HepG2 (cell line): ENCODE results near the gene HPD. TPM values are rescaled to one million over a fixed set of nuclear protein-coding genes. Genes with fewer than 3 reads are reported as not detected.

ENCODE experiments used
- DMAP1 ChIP-seq: IDR thresholded peaks from 2 replicates; pipeline ENCODE4 v1.6.1; 2016
- ELF1 ChIP-seq: sonication (generic); formaldehyde crosslinking; IDR thresholded peaks from 2 replicates; pipeline ENCODE4 v1.4.0; 2020; ENCODE audit warnings: missing genetic modification reagents
- ETV6 ChIP-seq: sonication (generic); formaldehyde crosslinking; conservative IDR thresholded peaks from 2 replicates; pipeline ENCODE4 v1.4.0; 2020; ENCODE audit warnings: missing genetic modification reagents
- GLI4 ChIP-seq: sonication (generic); formaldehyde crosslinking; IDR thresholded peaks from 2 replicates; pipeline ENCODE4 v1.5.1; 2020; ENCODE audit warnings: missing genetic modification reagents, mild to moderate bottlenecking, moderate library complexity, borderline replicate concordance
- HDAC2 ChIP-seq: sonication (generic); formaldehyde crosslinking; IDR thresholded peaks from 2 replicates; pipeline ENCODE4 v1.4.0; 2020; ENCODE audit warnings: missing genetic modification reagents
- KAT8 ChIP-seq: IDR thresholded peaks from 2 replicates; pipeline ENCODE4 v1.6.1; 2016; ENCODE audit warnings: missing genetic modification reagents, missing compliant biosample characterization
- MIER2 ChIP-seq: IDR thresholded peaks from 2 replicates; pipeline ENCODE4 v1.6.1; 2016; ENCODE audit warnings: missing biosample characterization, missing genetic modification reagents
- MIER3 ChIP-seq: IDR thresholded peaks from 2 replicates; pipeline ENCODE4 v1.6.1; 2016; ENCODE audit warnings: missing compliant biosample characterization, borderline replicate concordance
- PHF5A ChIP-seq: IDR thresholded peaks from one replicate; pipeline ENCODE4 v1.6.1; 2018; ENCODE audit warnings: low read depth, missing genetic modification reagents; ENCODE audit not compliant: unreplicated experiment
- RAD21 ChIP-seq: fragments of 450-650 bp; formaldehyde crosslinking; IDR thresholded peaks from 2 replicates; pipeline ENCODE4 v1.5.0; 2020; ENCODE audit warnings: mild to moderate bottlenecking
- RARA ChIP-seq: IDR thresholded peaks from 2 replicates; pipeline ENCODE4 v1.6.1; 2016; ENCODE audit warnings: missing genetic modification reagents, missing compliant biosample characterization
- RFX5 ChIP-seq: IDR thresholded peaks from 2 replicates; pipeline ENCODE4 v1.6.1; 2011; ENCODE audit warnings: low read depth, low read length, improper control_type of control experiment
- TEAD3 ChIP-seq: optimal IDR thresholded peaks from 2 replicates; pipeline ENCODE3; 2016; ENCODE audit warnings: borderline replicate concordance
- ZNF101 ChIP-seq: sonication (generic); formaldehyde crosslinking; IDR thresholded peaks from 2 replicates; pipeline ENCODE4 v1.4.0; 2020; ENCODE audit warnings: mild to moderate bottlenecking, low read depth, missing genetic modification reagents, borderline replicate concordance
- ZNF605 ChIP-seq: sonication (generic); formaldehyde crosslinking; IDR thresholded peaks from 2 replicates; pipeline ENCODE4 v1.8.0; 2022; ENCODE audit warnings: mild to moderate bottlenecking, missing genetic modification reagents
- ZNF883 ChIP-seq: sonication (generic); formaldehyde crosslinking; IDR thresholded peaks from 2 replicates; pipeline ENCODE4 v1.5.1; 2020; ENCODE audit warnings: mild to moderate bottlenecking, missing genetic modification reagents; ENCODE audit errors: not compliant biosample characterization
- polyA plus RNA-seq, 8 experiments: library from polyadenylated mRNA; depleted of rRNA in 3 of 8; stranded (reverse) in 7 of 8; unstranded in 1 of 8; fragments of >200 nt; fragmentation: Illumina TruSeq in 4 of 8; extraction: Trizol in 4 of 8; gene quantifications; 2 replicates each; pipeline versions ENCODE4 v1.2.1 to v1.2.3, GENCODE V29; 2011 to 2016; ENCODE audit warnings: low read depth in 4 of 8, missing spikeins in 1 of 8, mixed read lengths in 1 of 8; ENCODE audit not compliant: insufficient read depth in 1 of 8
- total RNA-seq, 5 experiments: library from RNA; depleted of rRNA; stranded (reverse); fragments of >200 nt; fragmentation: Illumina TruSeq; extraction: Trizol; gene quantifications; 2 replicates each; pipeline ENCODE4 v1.2.3, GENCODE V29; 2016; ENCODE audit warnings: low read depth in 1 of 5
- TF ChIP-seq, protein P1 (sequence below): sonication (generic); formaldehyde crosslinking; IDR thresholded peaks from 2 replicates; pipeline ENCODE4 v1.4.0; 2020; ENCODE audit warnings: missing genetic modification reagents, borderline replicate concordance
- TF ChIP-seq, protein P2 (sequence below): fragments of 450-650 bp; IDR thresholded peaks from 2 replicates; pipeline ENCODE4 v1.6.1; 2016
- TF ChIP-seq, protein P3 (sequence below): IDR thresholded peaks from 2 replicates; pipeline ENCODE4 v1.6.1; 2016; ENCODE audit warnings: missing compliant biosample characterization, missing genetic modification reagents, borderline replicate concordance
- TF ChIP-seq, protein P4 (sequence below): sonication (generic); formaldehyde crosslinking; IDR thresholded peaks from 2 replicates; pipeline ENCODE4 v1.4.0; 2020; ENCODE audit warnings: missing genetic modification reagents

Gene HPD
- total and polyA plus RNA-seq, 2 of the 13 experiments (the other 11 are each of a cell fraction or from before 2014, with no cell fraction given) = 120 to 195 TPM

DNA sequence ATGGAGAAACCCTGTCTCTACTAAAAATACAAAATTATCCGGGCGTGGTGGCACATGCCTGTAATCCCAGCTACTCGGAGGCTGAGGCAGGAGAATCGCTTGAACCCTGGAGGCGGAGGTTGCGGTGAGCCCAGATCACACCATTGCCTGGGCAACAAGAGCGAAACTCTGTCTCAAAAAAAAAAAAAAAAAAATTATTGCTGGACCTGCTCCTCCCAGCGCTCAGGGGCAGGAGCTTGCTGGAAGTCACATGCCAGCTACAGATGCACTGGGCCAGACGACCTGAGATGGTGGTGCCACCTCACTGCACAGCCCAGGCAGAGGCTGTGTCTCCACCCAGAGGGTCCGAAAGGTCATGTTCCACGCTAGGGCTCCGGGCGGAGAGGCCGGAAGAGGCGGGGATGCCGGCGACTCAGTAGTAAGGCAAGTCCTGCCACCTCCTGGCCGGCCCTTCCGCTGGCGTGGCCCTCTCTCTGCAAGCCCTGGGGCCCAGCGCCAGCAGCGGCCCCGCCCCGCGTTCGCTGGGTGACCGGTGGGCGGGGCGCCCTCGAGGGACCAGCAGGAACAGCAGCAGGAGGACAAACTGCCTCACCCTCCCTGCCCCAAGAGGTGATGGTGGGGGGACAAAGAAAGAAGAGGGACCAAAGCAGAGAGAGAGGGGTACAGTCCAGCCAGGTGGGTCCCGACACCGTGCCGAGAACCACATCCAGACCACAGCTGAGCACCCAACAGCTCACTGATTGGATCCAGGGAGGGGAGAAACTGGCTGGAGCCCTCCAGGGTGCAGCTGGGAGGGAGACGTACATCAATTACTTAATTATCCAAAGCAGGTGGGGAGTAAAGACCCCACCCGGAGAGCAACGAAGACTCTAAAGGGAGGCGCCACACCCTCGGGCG lies 61.6 kb downstream of the HPD start (continued):
- TF ChIP-seq RFX5 = 0 out of 2 replicates have a peak, but pooled peaks have one; percentile 20
- TF ChIP-seq RAD21 (CRISPR knock-in tag) = peak; percentile 47
- TF ChIP-seq TEAD3 (CRISPR knock-in tag) = peak; percentile 75
- TF ChIP-seq, protein P1, sequence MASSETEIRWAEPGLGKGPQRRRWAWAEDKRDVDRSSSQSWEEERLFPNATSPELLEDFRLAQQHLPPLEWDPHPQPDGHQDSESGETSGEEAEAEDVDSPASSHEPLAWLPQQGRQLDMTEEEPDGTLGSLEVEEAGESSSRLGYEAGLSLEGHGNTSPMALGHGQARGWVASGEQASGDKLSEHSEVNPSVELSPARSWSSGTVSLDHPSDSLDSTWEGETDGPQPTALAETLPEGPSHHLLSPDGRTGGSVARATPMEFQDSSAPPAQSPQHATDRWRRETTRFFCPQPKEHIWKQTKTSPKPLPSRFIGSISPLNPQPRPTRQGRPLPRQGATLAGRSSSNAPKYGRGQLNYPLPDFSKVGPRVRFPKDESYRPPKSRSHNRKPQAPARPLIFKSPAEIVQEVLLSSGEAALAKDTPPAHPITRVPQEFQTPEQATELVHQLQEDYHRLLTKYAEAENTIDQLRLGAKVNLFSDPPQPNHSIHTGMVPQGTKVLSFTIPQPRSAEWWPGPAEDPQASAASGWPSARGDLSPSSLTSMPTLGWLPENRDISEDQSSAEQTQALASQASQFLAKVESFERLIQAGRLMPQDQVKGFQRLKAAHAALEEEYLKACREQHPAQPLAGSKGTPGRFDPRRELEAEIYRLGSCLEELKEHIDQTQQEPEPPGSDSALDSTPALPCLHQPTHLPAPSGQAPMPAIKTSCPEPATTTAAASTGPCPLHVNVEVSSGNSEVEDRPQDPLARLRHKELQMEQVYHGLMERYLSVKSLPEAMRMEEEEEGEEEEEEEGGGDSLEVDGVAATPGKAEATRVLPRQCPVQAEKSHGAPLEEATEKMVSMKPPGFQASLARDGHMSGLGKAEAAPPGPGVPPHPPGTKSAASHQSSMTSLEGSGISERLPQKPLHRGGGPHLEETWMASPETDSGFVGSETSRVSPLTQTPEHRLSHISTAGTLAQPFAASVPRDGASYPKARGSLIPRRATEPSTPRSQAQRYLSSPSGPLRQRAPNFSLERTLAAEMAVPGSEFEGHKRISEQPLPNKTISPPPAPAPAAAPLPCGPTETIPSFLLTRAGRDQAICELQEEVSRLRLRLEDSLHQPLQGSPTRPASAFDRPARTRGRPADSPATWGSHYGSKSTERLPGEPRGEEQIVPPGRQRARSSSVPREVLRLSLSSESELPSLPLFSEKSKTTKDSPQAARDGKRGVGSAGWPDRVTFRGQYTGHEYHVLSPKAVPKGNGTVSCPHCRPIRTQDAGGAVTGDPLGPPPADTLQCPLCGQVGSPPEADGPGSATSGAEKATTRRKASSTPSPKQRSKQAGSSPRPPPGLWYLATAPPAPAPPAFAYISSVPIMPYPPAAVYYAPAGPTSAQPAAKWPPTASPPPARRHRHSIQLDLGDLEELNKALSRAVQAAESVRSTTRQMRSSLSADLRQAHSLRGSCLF (CRISPR knock-in tag) = no peak
- TF ChIP-seq, protein P2, sequence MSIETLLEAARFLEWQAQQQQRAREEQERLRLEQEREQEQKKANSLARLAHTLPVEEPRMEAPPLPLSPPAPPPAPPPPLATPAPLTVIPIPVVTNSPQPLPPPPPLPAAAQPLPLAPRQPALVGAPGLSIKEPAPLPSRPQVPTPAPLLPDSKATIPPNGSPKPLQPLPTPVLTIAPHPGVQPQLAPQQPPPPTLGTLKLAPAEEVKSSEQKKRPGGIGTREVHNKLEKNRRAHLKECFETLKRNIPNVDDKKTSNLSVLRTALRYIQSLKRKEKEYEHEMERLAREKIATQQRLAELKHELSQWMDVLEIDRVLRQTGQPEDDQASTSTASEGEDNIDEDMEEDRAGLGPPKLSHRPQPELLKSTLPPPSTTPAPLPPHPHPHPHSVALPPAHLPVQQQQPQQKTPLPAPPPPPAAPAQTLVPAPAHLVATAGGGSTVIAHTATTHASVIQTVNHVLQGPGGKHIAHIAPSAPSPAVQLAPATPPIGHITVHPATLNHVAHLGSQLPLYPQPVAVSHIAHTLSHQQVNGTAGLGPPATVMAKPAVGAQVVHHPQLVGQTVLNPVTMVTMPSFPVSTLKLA = peak; percentile 62
- TF ChIP-seq, protein P3, sequence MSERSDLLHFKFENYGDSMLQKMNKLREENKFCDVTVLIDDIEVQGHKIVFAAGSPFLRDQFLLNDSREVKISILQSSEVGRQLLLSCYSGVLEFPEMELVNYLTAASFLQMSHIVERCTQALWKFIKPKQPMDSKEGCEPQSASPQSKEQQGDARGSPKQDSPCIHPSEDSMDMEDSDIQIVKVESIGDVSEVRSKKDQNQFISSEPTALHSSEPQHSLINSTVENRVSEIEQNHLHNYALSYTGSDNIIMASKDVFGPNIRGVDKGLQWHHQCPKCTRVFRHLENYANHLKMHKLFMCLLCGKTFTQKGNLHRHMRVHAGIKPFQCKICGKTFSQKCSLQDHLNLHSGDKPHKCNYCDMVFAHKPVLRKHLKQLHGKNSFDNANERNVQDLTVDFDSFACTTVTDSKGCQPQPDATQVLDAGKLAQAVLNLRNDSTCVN (CRISPR knock-in tag) = peak; percentile 17; the same call in 1 of the 2 replicates
- TF ChIP-seq ZNF605 = peak; percentile 48; the same call in 1 of the 2 replicates
- no peak for TF ChIP-seq ETV6 (CRISPR knock-in tag)
- TF ChIP-seq, protein P4, sequence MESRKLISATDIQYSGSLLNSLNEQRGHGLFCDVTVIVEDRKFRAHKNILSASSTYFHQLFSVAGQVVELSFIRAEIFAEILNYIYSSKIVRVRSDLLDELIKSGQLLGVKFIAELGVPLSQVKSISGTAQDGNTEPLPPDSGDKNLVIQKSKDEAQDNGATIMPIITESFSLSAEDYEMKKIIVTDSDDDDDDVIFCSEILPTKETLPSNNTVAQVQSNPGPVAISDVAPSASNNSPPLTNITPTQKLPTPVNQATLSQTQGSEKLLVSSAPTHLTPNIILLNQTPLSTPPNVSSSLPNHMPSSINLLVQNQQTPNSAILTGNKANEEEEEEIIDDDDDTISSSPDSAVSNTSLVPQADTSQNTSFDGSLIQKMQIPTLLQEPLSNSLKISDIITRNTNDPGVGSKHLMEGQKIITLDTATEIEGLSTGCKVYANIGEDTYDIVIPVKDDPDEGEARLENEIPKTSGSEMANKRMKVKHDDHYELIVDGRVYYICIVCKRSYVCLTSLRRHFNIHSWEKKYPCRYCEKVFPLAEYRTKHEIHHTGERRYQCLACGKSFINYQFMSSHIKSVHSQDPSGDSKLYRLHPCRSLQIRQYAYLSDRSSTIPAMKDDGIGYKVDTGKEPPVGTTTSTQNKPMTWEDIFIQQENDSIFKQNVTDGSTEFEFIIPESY (CRISPR knock-in tag) = peak; percentile 66; the same call in 1 of the 2 replicates
- peak; percentile 84 for TF ChIP-seq HDAC2 (CRISPR knock-in tag)
- peak; percentile 87 for TF ChIP-seq PHF5A (CRISPR knock-in tag)
- peak; percentile 96 for TF ChIP-seq DMAP1 (CRISPR knock-in tag)
- TF ChIP-seq ZNF101 (CRISPR knock-in tag) = no peak
- peak; percentile 88 for TF ChIP-seq KAT8
- peak; percentile 20; the same call in 1 of the 2 replicates for TF ChIP-seq MIER3 (CRISPR knock-in tag)
- peak; percentile 91 for TF ChIP-seq RARA (CRISPR knock-in tag)
- TF ChIP-seq ZNF883 (CRISPR knock-in tag) = no peak
- TF ChIP-seq ELF1 = peak; percentile 82
- no peak for TF ChIP-seq GLI4 (CRISPR knock-in tag)
- peak; percentile 35; the same call in 1 of the 2 replicates for TF ChIP-seq MIER2 (CRISPR knock-in tag)
